GM23338 (cell line): ENCODE measurements around the gene GRIK1. TPM values are rescaled to one million over a fixed set of nuclear protein-coding genes. Genes with fewer than 3 reads are reported as not detected.

Experiments
- ATAC-seq: fragments of 200-7000 bp; cut with Tn5 transposase; 3 replicates; pipeline ENCODE4 v1.9.1; 2020
- DNase-seq: peaks from one replicate; pipeline ENCODE4 v3.0.0-alpha.2; 2015; ENCODE audit warnings: low spot score
- H2AFZ ChIP-seq: fragments of 200-600 bp; sonication (generic); 2 replicates; pipeline ENCODE4 v1.8.0; 2016; ENCODE audit warnings: antibody characterized with exemption, mild to moderate bottlenecking, moderate library complexity
- H3F3A ChIP-seq: fragments of 200-600 bp; sonication (generic); replicated peaks from 2 replicates; pipeline ENCODE4 v1.8.0; 2017; ENCODE audit warnings: antibody characterized with exemption, mixed run types, low read depth
- H3K27ac ChIP-seq: fragments of 200-600 bp; sonication (generic); 2 replicates; pipeline ENCODE4 v1.6.1; 2016; ENCODE audit warnings: low read depth
- H3K27me3 ChIP-seq: fragments of 200-600 bp; sonication (generic); 2 replicates; pipeline ENCODE4 v1.8.0; 2016; ENCODE audit warnings: mild to moderate bottlenecking, mixed run types, moderate library complexity; ENCODE audit not compliant: insufficient read depth
- H3K36me3 ChIP-seq: fragments of 200-600 bp; sonication (generic); 2 replicates; pipeline ENCODE4 v1.8.0; 2016; ENCODE audit warnings: mild to moderate bottlenecking; ENCODE audit not compliant: insufficient read depth
- H3K4me1 ChIP-seq: fragments of 200-600 bp; sonication (generic); 2 replicates; pipeline ENCODE4 v1.8.0; 2016; ENCODE audit warnings: mild to moderate bottlenecking, moderate library complexity; ENCODE audit not compliant: insufficient read depth
- H3K4me2 ChIP-seq: fragments of 200-600 bp; sonication (generic); 2 replicates; pipeline ENCODE4 v1.7.1; 2017; ENCODE audit warnings: mixed run types
- H3K4me3 ChIP-seq: fragments of 200-600 bp; sonication (generic); 2 replicates; pipeline ENCODE4 v1.6.1; 2016; ENCODE audit warnings: mixed run types
- H3K79me2 ChIP-seq: fragments of 200-600 bp; sonication (generic); replicated peaks from 2 replicates; pipeline ENCODE4 v1.8.0; 2017; ENCODE audit warnings: mild to moderate bottlenecking; ENCODE audit not compliant: insufficient read depth
- H3K9me2 ChIP-seq: fragments of 200-600 bp; sonication (generic); 2 replicates; pipeline ENCODE4 v1.8.0; 2017; ENCODE audit not compliant: insufficient read depth
- H4K20me1 ChIP-seq: fragments of 200-600 bp; sonication (generic); replicated peaks from 2 replicates; pipeline ENCODE4 v1.8.0; 2017; ENCODE audit warnings: mild to moderate bottlenecking; ENCODE audit not compliant: insufficient read depth
- H3K27ac Mint-ChIP-seq: 2 replicates; pipeline ENCODE4 v1.8.0; 2020; ENCODE audit warnings: inconsistent platforms, mild to moderate bottlenecking, moderate library complexity, mixed read lengths
- H3K27me3 Mint-ChIP-seq: 3 replicates; pipeline ENCODE4 v1.8.0; 2022; ENCODE audit warnings: low read depth, mild to moderate bottlenecking, moderate library complexity, mixed read lengths, inconsistent platforms; ENCODE audit not compliant: insufficient read depth, poor library complexity
- H3K36me3 Mint-ChIP-seq: 3 replicates; pipeline ENCODE4 v1.8.0; 2021; ENCODE audit warnings: low read depth, mild to moderate bottlenecking, inconsistent platforms, moderate library complexity, mixed read lengths
- H3K4me1 Mint-ChIP-seq: 3 replicates; pipeline ENCODE4 v1.8.0; 2020; ENCODE audit warnings: mild to moderate bottlenecking, inconsistent platforms, mixed read lengths
- H3K4me3 Mint-ChIP-seq: 3 replicates; pipeline ENCODE4 v1.8.0; 2021; ENCODE audit warnings: moderate library complexity, mild to moderate bottlenecking, inconsistent platforms, mixed read lengths
- H3K9me3 Mint-ChIP-seq: 3 replicates; pipeline ENCODE4 v1.8.0; 2020; ENCODE audit warnings: moderate library complexity, mild to moderate bottlenecking, inconsistent platforms, mixed read lengths
- CREB1 ChIP-seq: fragments of 250-450 bp; sonication (Bioruptor Pico); IDR thresholded peaks from 2 replicates; pipeline ENCODE4 v1.5.0; 2020; ENCODE audit warnings: low read depth, mild to moderate bottlenecking, moderate library complexity
- CTCF ChIP-seq, 2 experiments: fragments of 200-600 bp in 1 of 2; sonication (generic) in 1 of 2; conservative IDR thresholded peaks; 2 replicates each; pipeline versions ENCODE4 v1.5.1 to v1.6.1; 2016 to 2017; ENCODE audit warnings: antibody characterized with exemption in 2 of 2, low read depth in 2 of 2, mild to moderate bottlenecking in 2 of 2, moderate library complexity in 1 of 2
- ETS1 ChIP-seq: IDR thresholded peaks from 2 replicates; pipeline ENCODE4 v1.6.1; 2016; ENCODE audit warnings: antibody characterized with exemption
- EZH2 ChIP-seq: fragments of 200-600 bp; sonication (generic); IDR thresholded peaks from one replicate; pipeline ENCODE4 v1.8.0; 2017; ENCODE audit warnings: antibody characterized with exemption, mild to moderate bottlenecking, low read depth; ENCODE audit not compliant: unreplicated experiment
- JUNB ChIP-seq: IDR thresholded peaks from one replicate; pipeline ENCODE4 v1.6.1; 2016; ENCODE audit warnings: antibody characterized with exemption; ENCODE audit not compliant: unreplicated experiment
- NANOG ChIP-seq: IDR thresholded peaks from 2 replicates; pipeline ENCODE4 v1.6.1; 2016; ENCODE audit warnings: antibody characterized with exemption, borderline replicate concordance
- POLR2AphosphoS5 ChIP-seq: IDR thresholded peaks from 2 replicates; pipeline ENCODE4 v1.6.1; 2016; ENCODE audit warnings: antibody characterized with exemption, low read depth
- REST ChIP-seq: IDR thresholded peaks from one replicate; pipeline ENCODE4 v1.6.1; 2018; ENCODE audit warnings: antibody characterized with exemption; ENCODE audit not compliant: unreplicated experiment
- ZNF114 ChIP-seq: fragments of 250-450 bp; sonication (Bioruptor Pico); IDR thresholded peaks from 2 replicates; pipeline ENCODE4 v1.5.0; 2020; ENCODE audit warnings: mild to moderate bottlenecking, moderate library complexity
- ZNF331 ChIP-seq: fragments of 250-450 bp; sonication (Bioruptor Pico); IDR thresholded peaks from 2 replicates; pipeline ENCODE4 v1.5.0; 2020; ENCODE audit warnings: low read depth, mild to moderate bottlenecking, moderate library complexity
- polyA plus RNA-seq: library from polyadenylated mRNA; unstranded; fragments of >200 nt; fragmentation: Nextera tagmentation; extraction: Ambion mirVana; gene quantifications from 2 replicates; pipeline ENCODE4 v1.2.1, GENCODE V29; 2016
- total RNA-seq: library from RNA; depleted of rRNA; stranded (reverse); fragments of >200 nt; shearing (Covaris generic); gene quantifications from 2 replicates; pipeline ENCODE4 v1.2.3, GENCODE V29; 2014

The GRIK1 gene
- total and polyA plus RNA-seq, 2 experiments from 2014 or later, result 0.18 to 0.42 TPM

GRCh38 chr21:29648710-29649240, 291.0 kb downstream of the GRIK1 start (continued):
- no peak for TF ChIP-seq REST
- TF ChIP-seq ZNF114 (CRISPR knock-in tag), result no peak
- TF ChIP-seq ETS1, result no peak

GRCh38 chr21:29647353-29647781, 292.4 kb downstream of the GRIK1 start:
- DNase-seq (no peak), ATAC-seq (no peak)
- no peak for TF ChIP-seq ZNF331
- no peak for TF ChIP-seq CTCF (conservative IDR thresholded peaks at IDR 0.05; ENCODE audit: low read depth in 2 of 2)
- no peak for TF ChIP-seq JUNB
- TF ChIP-seq CREB1 (CRISPR knock-in tag), result no peak
- TF ChIP-seq EZH2, result no peak
- TF ChIP-seq NANOG, result no peak
- TF ChIP-seq POLR2AphosphoS5, result no peak
- Mint-ChIP-seq H3K4me1 (no peaks in the 10 kb centered on the region), H3K9me3 (no peaks in the 10 kb centered on the region), H3K27ac (no peak overlapping the region), H3K27me3 (no peaks in the 10 kb centered on the region), H3K4me3 (no peak overlapping the region), H3K36me3 (no peaks in the 10 kb centered on the region)
- H3K27ac ChIP-seq, result no peak overlapping the region
- H3K4me2 ChIP-seq, result no peak overlapping the region
- no peaks in the 10 kb centered on the region for H3K79me2 ChIP-seq
- H3K36me3 ChIP-seq, result no peaks in the 10 kb centered on the region
- no peak overlapping the region for H2AFZ ChIP-seq
- no peaks in the 10 kb centered on the region for H3K4me1 ChIP-seq
- no peaks in the 10 kb centered on the region for H4K20me1 ChIP-seq
- no peak overlapping the region for H3K4me3 ChIP-seq
- no peaks in the 10 kb centered on the region for H3K27me3 ChIP-seq
- H3K9me2 ChIP-seq, result 0 out of 2 replicates have a peak, but pooled peaks cover 5% of the 10 kb centered on the region
- no peaks in the 10 kb centered on the region for H3F3A ChIP-seq
